KG1 (cell line): Measurements from ENCODE around the gene CCNY.

ENCODE experiments used
- DNase-seq: peaks from one replicate; lab custom pipeline; 2025; lab: John Stamatoyannopoulos, UW

The CCNY gene

GRCh38 chr10:35562427-35562826 lies 226.1 kb downstream of the CCNY start:
- DNase-seq, result no peak

GRCh38 chr10:35563261-35563891 lies 227.1 kb downstream of the CCNY start:
- DNase-seq, result peak; percentile 15

GRCh38 chr10:35564341-35564968 lies 228.1 kb downstream of the CCNY start:
- no peak for DNase-seq

GRCh38 chr10:35565602-35566081 lies 229.3 kb downstream of the CCNY start:
- no peak for DNase-seq

GRCh38 chr10:35567951-35568350 lies 231.6 kb downstream of the CCNY start:
- no peak for DNase-seq

- DNase-seq, result no peak
These were observed 232.2 kb downstream of the CCNY start for GRCh38 chr10:35568483-35569015.

- DNase-seq, result no peak
These were observed 232.9 kb downstream of the CCNY start for GRCh38 chr10:35569111-35569707.

GRCh38 chr10:35569836-35570235 lies 233.5 kb downstream of the CCNY start:
- no peak for DNase-seq

- DNase-seq, result no peak
These were observed 234.1 kb downstream of the CCNY start for GRCh38 chr10:35570397-35570796.

- no peak for DNase-seq
These were observed 236.3 kb downstream of the CCNY start for GRCh38 chr10:35572583-35572982.

- DNase-seq, result no peak
These were observed 237.5 kb downstream of the CCNY start for GRCh38 chr10:35573796-35574195.

GRCh38 chr10:35574924-35575352 lies 238.6 kb downstream of the CCNY start:
- no peak for DNase-seq

GRCh38 chr10:35575640-35576039 lies 239.3 kb downstream of the CCNY start:
- DNase-seq, result no peak

GRCh38 chr10:35576730-35577129 lies 240.4 kb downstream of the CCNY start:
- no peak for DNase-seq

- no peak for DNase-seq
These were observed 241.8 kb downstream of the CCNY start for GRCh38 chr10:35577926-35578617.

GRCh38 chr10:35578618-35578956 lies 242.3 kb downstream of the CCNY start:
- DNase-seq, result no peak

- DNase-seq, result no peak
These were observed 242.8 kb downstream of the CCNY start for GRCh38 chr10:35579116-35579515.

GRCh38 chr10:35579726-35580422 lies 243.6 kb downstream of the CCNY start:
- DNase-seq, result no peak

GRCh38 chr10:35580423-35580770 lies 244.1 kb downstream of the CCNY start:
- no peak for DNase-seq

GRCh38 chr10:35581655-35582054 lies 245.3 kb downstream of the CCNY start:
- no peak for DNase-seq

- no peak for DNase-seq
These were observed 248.6 kb downstream of the CCNY start for GRCh38 chr10:35584946-35585345.

- DNase-seq, result no peak
These were observed 249.0 kb downstream of the CCNY start for GRCh38 chr10:35585356-35585755.
